Fibroblast of the conjunctiva (primary cell): ENCODE data around the gene PECR.

Experiments
- DNase-seq: peaks from one replicate; pipeline ENCODE4 v3.0.0-alpha.2; 2010; ENCODE audit warnings: low read depth

Gene PECR

GRCh38 chr2:216081487-216082116, at the start of gene PECR, which contains the start of gene TMEM169:
Gene PECR (minus strand): TSS chr2:216081809. CDS start chr2:216081741, 68 bp downstream.
Gene TMEM169 (plus strand): TSS chr2:216081919. CDS start chr2:216095964, 14,045 bp downstream.
- peak; percentile 14 for DNase-seq

DNA sequence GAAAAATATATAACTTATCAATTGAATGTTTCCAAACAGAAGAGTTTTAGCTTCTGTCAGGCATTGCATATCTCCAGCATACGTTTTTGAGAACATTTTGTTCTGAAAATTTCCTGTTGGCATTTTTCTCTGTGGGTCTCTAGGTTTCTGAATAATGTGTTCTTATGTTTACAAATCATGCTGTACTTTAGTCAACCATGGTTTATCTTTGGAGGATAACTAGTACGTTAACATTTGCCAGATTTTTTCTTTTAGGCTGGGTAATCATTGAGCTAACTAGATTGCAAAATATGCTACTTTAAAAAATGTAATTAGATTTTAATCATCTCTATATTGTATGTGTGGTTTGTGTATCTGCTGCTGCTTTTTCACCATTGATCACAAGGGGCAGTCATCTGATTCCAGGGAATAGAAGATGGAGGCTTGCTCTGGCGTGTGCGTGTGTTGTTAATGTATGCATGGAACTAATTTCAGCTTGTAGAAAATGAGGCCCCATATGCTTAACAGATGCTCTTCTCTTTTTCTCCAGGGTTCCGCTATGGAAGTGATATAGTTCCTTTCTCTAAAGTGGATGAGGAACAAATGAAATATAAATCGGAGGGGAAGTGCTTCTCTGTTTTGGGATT, 48.9 kb upstream of the PECR start:
- DNase-seq = peak; percentile 46

- DNase-seq = no peak
Observed at GRCh38 chr2:216126943-216127342, 45.3 kb upstream of the PECR start.

GRCh38 chr2:216121255-216121654, 39.6 kb upstream of the PECR start:
- no peak for DNase-seq

DNA sequence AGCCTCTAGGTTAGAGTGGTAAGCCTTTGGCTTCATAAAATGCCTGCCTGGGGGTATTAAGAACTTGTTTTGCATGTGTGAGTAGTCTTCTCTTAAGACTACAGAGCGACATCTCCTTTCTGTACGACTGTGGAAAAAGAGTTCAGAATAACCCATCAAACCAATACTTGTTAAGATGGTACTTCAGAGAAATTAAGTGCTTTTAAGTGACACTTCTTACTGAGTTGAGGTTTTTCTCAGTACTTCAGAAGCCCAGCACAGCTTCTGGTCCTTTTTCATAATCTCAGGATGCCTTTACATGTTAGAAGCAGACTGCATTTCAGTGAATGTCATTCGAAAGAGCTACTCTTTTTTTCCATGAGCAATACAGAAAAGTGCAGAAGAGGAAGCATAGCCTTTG, 38.4 kb upstream of the PECR start:
- no peak for DNase-seq

DNA sequence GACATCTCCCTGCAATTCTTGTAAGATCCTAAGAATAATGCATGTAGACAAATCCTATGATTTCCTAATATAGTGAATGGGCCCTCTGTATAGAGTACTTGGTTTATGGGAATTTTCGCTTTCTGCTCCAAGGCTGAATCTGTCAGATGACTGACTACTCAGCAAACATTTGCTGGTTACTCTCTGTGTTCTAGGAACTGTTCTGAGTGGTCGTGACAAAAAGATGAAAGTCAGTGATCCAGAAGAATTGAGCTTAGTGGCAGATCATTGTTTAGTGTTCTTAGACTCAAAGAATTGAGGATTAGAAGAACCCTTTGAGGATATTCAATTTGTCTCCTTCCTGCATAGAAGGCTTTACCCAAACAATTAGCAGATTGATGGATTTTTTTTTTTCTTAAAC, 37.5 kb upstream of the PECR start:
- DNase-seq = no peak

DNA sequence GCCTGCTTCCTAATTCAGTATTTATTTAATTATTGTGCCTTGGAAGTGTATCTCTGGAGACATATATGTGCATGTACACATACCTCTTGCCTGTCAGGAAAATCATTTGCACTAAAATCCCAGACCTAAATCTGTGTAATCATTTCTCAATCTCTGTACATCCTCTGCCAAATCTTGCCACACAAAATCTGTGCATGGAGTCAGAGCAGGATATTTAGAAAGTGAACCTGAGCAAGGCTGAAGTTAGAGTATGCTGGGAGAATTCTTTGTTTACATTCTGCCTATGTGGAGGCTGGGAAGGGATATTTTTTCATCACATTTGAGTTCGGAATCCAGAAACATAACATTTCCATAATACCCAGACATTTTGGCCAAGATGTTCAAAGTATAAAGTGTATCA, 36.9 kb upstream of the PECR start:
- DNase-seq = no peak

- no peak for DNase-seq
Observed at GRCh38 chr2:216117561-216118340, 36.1 kb upstream of the PECR start.

DNA sequence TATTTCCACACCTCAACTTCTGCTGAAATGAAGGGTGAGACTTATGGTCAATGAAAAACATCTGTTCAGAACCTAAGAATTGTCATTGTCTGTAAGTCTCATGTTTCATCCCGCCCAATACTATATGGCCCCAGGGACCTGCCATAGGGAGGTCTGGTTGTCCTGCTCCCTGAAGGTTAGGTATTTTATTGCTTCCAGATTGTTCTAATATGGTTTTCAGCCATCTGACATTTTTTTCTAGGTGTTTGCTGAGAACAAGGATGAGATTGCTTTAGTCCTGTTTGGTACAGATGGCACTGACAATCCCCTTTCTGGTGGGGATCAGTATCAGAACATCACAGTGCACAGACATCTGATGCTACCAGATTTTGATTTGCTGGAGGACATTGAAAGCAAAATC, 34.8 kb upstream of the PECR start:
- no peak for DNase-seq

DNA sequence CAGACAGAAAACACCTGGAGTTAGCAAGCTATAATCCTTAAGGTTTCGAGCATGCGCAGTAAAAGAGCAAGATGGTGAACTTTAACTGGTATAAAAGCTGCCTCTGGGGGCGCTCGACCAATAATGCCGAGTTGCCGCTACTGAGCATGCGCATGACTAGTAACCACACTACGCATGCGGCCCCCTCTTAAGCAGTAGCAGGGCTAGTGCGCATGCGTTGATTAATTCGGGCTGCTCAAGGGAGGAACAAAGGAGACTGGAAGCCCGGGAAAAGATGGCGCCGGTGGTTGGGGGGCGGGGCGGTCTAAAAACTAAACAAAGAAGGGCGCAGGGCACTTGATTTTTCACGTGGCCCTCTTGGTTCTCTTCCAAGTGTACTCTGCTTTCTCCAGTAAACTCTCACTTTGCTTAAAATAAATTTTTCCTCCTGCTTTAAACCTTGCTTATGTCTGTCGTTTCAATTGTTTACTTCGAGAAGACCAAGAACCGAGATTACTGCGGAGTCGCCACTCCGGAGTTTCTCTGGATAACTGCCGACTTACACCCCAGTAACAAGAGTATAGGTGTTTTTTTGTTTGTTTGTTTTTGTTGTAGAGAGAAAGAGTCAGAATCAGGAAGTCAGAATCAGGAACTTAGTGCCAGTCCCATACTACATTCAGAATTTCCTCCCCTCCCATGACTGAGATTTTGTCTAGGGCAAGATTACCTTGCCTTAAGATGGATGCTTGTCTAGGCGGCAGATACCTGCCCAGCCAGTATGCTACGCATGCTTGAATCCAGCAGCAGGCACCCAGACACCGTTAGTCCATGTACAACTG, 33.3 kb upstream of the PECR start:
- peak; percentile 99 for DNase-seq

DNA sequence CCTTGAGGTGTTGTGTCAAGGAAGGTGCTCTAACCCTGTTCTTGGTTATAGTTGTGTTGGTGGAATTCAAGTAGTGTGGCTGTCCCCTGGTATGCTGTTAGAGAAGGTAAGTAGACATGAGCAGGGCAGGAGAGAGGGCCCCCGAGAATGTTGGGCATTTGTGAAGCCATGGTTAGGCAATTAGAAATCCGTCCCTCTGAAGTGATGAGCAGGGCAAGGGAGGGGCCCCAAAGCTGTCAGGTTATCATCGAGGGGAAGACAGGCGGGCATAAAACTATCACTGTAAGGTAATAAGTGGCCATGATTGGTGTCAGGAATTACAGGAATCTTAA, 32.7 kb upstream of the PECR start:
- no peak for DNase-seq

GRCh38 chr2:216113572-216113971, 32.0 kb upstream of the PECR start:
- no peak for DNase-seq

DNA sequence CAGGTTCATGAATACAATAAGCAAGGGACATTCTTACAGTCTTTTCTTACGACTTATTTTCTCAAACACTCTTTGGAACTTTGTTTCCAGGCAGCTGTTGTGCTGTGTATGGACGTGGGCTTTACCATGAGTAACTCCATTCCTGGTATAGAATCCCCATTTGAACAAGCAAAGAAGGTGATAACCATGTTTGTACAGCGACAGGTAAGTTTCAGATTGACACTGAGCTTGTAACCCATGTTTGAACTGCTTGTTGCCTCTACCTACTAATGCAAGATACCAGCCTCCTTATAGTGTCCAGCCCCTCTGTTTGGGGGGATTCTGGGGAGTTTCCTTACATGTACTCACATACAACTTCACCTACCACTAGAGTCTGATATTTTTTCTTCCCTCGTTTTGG, 31.3 kb upstream of the PECR start:
- DNase-seq = no peak

- DNase-seq = no peak
Observed at GRCh38 chr2:216111122-216111521, 29.5 kb upstream of the PECR start.

DNA sequence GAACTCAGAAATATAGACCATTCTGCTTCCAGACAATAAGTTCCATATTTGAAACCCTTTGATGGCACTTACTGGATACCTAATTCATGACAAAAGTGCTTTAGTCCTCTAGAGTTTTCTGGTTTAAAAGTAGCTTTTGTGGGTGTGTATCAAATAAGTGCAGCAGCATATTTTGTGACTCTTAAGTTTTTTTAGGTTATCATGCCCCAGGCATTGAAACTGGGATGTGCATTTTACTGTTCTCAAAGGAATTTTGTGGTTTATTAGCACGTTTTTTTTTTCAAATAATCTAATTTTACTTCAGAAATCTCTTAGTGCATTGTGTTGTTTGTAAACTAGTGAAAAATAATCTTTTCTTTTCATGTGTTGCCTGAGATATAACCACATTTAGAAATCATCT, 29.0 kb upstream of the PECR start:
- no peak for DNase-seq

GRCh38 chr2:216109962-216110614, 28.5 kb upstream of the PECR start:
- peak; percentile 62 for DNase-seq

DNA sequence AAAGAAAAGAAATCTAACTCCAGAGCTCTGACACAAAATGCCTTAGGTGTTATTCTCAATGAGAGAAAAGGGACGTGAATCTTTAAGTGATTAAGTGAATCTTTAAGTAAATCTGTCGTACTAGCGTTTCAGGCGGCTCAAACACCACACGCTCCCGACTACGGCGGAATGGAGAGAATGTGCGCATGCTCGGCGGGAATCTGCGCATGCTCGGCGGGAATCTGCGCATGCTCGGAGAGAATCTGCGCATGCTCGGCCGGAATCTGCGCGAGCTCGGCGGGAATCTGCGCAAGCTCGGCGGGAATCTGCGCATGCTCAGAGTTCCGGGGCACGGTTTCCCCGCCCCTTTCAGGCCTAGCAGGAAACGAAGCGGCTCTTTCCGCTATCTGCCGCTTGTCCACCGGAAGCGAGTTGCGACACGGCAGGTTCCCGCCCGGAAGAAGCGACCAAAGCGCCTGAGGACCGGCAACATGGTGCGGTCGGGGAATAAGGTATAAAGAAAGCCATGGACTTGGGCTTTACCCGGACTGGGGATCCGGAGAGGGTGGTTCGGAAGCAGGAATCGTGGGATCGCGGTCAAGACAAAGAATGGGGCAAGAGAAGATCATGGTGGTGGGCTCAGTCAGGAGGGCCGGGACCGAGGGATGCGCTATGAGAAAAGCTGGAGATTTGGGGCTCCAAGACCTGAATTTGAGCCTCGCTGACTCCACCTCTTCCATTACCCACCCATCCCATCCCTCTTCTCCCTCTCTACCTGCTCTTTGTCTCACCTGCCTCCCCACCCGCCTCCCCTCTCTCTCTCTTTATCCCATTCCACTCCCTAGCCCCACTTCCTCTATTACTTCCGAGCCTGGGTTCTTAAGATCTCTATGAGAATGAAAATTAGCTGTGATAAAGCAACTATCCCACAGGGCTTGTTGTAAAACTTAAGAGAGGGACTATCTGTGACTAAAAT, 27.6 kb upstream of the PECR start, which contains the start of gene XRCC5:
TSS of gene XRCC5 (plus strand) at position 382 of the 955 bp plus-strand sequence. CDS start at position 471, 89 bp downstream.
- peak; percentile 95 for DNase-seq

GRCh38 chr2:216108310-216108966, 26.8 kb upstream of the PECR start:
- DNase-seq = no peak

- no peak for DNase-seq
Observed at GRCh38 chr2:216107760-216108159, 26.2 kb upstream of the PECR start.

GRCh38 chr2:216107320-216107719, 25.7 kb upstream of the PECR start:
- DNase-seq = no peak
